Posterior vena cava (tissue), 2 donors: ENCODE measurements around the gene BRD7. TPM values are rescaled to one million over a fixed set of nuclear protein-coding genes. Genes with fewer than 3 reads are reported as not detected.

Experiments
- DNase-seq: peaks from one replicate; pipeline ENCODE4 v3.0.0-alpha.2; 2020; ENCODE audit warnings: low spot score
- intact Hi-C, 2 donors: fragments of 100-400 bp; cut with DNase I; formaldehyde crosslinking; loops; one replicate each; pipeline versions ENCODE4 v1.14.1 to v1.14.2; 2022 to 2023
- long read RNA-seq, 2 donors: library from polyadenylated mRNA; unstranded; transcript quantifications; one replicate each; pipeline ENCODE4 v2.0.0, GENCODE V29; 2020 to 2021
- total RNA-seq, 2 donors: library from RNA; stranded (reverse); fragmentation: NEBNext Ultra II Directional; extraction: Animal tissue kit (Norgen Biotek cat#: 25700); gene quantifications; one replicate each; pipeline ENCODE4 v1.2.1, GENCODE V29; 2021
- donor health status: DM: yes; HTN: yes; CAD: no.
- donor health status: DM: yes; HTN: yes; CAD: no.

BRD7 gene
- total RNA-seq, result 10 to 100 TPM; 54.5 to 71.3 TPM
- long read RNA-seq, donor 1, full-length matches to known transcripts, result 7 of 19 reads
- long read RNA-seq, donor 1, partial matches to known transcripts, result 10 of 19 reads
- long read RNA-seq, donor 1, other reads (novel, unspliced or antisense), result 2 of 19 reads
- long read RNA-seq, donor 2, full-length matches to known transcripts, result 2 of 17 reads
- long read RNA-seq, donor 2, partial matches to known transcripts, result 14 of 17 reads
- long read RNA-seq, donor 2, other reads (novel, unspliced or antisense), result 1 of 17 reads

DNA sequence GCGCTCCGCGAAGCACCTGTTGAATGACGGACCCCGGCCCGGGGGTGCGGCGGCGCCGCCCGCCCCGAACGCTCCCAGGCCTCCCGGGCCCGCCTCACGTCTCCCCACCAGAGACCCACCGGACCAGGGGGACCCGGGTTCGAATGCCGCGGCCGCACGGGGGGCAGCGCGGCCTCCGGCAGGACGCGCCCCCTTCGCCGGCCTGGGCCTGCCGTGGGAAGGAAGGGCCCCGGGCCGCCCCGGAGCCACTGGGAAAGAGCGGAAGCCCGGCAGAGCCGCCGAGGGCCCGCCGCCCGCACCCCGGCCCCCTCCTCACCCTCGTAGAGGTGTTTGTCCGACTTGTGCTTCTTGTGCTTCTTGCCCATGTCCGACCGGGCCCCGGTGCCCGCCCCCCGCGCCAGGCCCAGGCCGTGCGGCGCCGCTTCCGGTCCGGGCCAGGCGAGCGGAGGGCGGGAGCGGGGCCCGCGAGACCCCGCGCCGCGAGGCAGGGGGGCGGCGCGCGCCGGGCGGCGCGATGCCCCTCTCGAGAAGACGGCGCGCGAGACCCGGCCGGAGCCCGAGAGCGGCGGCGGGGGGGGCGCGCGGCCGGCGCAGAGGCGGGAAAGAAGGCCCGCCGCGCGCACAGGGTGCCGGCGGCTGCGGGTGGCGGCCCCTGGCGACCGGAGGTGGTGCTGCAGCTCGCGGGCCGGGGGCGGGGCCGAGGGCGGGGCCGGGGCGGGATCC is at the start of gene BRD7:
Gene BRD7 (minus strand): TSS at position 579 of the 723 bp plus-strand sequence. CDS start 214 bp downstream, at position 365.
- DNase-seq, result peak; percentile 85
- intact Hi-C loops, result loop anchor here in 1 of 2 donors (10.0 kb wide), 1 partner anchor 334 kb away; no protein-coding TSS in a partner anchor

DNA sequence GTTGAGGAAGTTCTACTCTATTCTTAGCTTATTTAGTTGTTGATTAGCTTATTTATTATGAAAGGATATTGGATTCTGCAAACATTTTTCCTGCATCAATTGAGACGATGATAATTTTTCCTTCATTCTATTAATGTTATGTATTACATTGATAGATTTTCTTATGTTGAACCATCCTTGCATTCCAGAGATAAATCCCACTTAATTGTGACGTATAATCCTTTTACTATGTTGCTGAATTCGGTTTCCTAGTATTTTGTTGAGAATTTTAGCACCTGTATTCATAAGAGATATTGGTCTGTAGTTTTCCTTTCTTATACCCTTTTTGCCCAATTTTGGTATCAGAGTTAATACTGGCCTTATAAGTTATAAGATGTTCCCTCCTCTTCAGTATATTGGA is 47.6 kb upstream of the BRD7 start:
- intact Hi-C loops, result no loop called here
- no peak for DNase-seq

DNA sequence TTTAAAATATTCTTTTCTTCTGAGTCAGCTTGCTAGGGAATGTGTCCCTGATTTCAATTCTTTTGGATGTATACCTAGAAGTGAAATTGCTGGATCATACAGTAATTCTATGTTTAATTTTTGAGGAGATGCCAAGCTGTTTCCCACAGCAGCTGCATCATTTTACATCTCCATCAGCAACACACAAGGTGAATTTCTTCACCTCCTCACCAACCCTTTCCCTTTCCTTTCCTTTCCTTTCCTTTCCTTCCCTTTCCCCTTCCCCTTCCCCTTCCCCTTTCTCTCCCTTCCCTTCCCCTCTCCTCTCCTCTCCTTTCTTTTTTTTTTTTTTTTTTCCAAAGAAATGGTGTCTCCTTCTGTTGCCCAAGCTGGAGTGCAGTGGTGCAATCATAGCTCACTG is 45.4 kb upstream of the BRD7 start:
- DNase-seq, result no peak
- intact Hi-C loops, result no loop called here

DNA sequence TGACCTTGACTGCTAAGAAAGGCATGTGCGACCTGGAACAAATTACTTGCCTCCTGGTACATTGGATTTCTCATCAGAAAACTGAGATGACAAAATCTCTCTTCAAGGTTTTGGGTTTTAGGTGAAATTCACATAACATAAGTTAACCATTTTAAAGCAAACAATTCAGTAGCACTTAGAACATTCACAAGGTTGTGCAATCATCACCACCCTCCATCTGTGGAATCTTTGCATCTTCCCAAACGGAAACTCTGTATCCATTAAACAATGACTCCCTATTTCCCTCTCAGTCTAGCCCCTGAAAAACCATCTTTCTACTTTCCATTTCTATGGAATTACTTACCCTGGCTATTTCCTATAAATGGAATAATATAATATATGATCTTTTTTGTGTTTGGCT is 42.2 kb upstream of the BRD7 start:
- DNase-seq, result no peak
- intact Hi-C loops, result no loop called here

DNA sequence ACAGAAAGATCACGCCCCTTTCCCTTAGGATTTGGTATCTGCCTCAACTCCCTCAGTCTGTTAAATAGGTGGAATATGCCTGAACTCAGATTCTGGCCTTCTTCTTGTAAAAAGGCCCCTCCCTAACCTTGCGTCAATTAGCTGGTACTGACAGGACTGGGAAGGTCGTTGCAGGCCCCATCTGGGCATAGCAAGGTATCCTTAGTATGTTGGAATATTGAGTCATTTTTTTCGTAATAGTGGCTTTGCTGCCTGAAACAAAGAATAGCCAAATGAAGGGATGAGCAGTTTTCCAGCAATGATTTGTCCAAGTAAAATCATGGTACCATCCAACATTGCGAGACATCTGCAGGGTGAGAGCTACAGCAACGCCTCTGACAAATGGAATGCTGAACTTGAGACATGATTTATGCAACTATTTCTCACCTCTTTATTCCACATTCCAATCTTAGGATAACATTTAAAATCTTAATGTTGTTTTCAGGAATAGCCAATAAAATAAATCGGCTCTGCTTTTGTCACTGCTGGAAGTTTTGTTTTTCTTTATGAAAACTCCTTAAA is 39.3 kb upstream of the BRD7 start:
- intact Hi-C loops, result no loop called here
- DNase-seq, result no peak

DNA sequence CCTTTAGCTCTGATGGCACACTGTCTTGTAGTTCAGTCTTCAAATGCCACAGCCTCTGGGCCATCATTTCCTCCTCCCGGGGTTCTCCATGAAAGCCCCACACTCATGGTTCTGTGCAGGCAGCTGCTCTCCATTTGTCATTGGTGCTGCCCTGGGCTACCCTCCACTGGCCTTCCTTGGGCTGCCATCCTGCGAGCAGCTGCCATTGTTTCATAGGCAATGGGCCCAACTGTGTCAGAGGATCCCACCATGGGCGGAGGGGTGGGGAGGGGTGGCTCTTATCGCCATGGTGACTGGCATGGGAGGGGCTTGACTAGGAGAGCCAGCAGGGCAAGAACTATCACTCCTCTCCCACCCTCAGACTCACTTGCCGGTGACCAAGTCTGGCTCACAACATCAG is 38.6 kb upstream of the BRD7 start:
- intact Hi-C loops, result no loop called here
- DNase-seq, result no peak

DNA sequence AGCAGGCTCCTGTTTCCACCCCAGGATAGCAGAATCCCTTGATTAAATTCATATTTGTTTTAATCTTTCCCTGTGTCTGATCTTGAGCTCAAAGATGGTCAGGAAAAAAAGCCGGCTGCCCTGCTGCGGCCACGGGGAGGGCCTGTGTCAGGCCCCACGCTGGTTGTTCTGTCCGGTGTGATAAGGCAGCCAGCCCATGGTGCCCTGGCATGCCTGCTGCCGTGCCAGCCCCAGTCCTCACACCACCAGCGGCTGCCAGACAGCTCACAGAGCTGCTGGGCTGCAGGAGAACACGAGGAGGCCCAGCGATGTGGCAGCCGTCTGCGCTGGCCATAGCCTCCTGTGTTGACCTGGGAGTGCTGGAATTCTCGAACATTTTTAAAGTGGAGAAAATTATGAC is 34.7 kb upstream of the BRD7 start:
- intact Hi-C loops, result no loop called here
- DNase-seq, result no peak

DNA sequence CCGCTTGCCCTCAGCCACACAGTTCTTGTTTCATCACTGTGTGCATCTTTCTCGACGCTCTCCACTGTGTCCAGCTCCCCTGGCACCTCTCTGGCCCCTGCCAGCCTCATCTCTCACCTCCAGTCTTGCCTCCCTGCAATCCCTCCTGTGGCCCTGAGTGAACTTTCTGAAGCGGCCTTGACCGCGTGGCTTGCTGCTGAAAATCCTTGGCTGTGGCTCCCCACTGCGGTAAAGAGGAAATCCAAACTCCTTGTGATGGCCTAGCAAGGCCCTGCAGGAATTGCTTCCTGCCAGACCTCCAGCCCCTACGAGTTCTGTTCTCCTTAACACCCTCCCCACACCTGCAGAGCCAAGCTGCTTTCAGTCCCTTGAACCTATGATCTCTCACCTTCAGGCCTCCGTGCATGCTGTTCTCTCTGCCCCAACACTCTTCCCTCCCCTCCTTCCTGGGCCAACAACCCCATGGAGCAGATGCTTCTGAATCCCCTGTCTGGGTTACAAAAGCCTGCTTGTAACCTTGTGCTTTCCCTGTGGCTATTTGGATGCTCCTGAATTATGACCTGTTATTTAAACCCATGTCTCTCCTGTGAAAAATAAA is 33.6 kb upstream of the BRD7 start:
- intact Hi-C loops, result no loop called here
- no peak for DNase-seq

DNA sequence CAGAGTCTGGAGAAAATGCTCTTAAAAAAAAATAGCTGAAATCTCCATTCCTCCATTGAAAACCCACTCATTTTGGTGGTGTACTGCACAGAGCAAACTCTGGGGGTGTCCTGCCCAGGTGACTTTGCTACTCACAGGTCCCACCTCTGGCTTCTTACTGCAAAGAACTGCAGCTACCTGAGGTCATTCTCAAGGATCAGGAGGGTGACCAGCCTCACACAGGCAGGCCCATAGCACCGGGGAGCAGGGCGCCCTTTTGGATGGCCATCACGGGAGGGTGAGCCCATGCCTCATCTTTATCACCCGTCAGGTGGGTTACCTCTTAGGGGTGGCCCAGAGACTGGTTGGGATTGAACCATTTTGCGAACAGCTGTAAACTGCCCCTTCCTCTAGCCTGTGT is 32.6 kb upstream of the BRD7 start:
- no peak for DNase-seq
- intact Hi-C loops, result no loop called here

DNA sequence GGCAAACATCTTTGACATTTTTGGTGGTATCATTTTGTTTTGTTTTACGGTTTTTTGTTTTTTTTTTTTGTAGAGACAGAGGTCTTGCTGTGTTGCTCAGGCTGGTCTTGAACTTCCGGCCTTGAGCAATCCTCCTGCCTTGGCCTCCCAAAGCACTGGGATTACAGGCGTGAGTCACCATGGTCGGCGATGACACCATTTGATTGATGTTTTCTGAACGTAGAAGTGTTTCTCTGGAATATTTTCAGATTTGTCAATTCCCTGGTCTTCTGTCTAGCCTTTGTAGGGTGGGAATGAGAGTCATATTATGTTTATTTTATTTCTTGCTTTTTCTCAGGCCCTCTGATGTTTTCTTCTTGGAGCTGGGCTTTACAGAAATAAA is 32.2 kb upstream of the BRD7 start:
- no peak for DNase-seq
- intact Hi-C loops, result no loop called here

DNA sequence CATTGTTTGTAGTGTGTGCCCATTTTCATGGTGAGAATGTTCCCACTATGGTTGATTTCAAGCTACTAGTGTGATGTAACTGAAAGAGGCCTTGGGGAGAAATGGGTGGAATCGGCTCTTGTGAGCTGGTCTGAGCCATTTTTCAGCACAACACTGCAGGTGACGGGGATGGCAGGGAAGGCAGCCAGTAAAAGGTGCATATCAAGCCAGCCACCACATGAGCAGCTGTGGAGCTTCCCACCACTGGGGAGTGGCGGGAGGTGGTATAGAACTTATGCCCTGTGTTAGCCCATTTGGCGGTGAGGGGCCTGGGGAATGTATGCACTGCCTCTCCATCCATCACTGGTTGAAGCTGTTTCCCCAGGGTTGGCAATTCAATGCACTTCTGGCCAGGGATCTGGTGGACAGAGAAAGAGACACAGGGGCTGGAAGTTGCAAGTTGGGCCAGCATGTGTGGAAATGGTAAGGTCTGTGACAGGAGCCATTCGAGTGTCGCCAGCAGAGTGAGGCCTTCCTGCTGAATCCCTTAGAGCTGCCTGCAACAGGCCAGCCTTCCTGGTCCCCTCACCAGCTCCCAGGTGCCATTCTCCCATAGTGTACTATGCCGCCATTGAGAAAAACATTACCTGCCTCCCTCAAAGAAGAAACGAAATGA is 31.7 kb upstream of the BRD7 start:
- DNase-seq, result no peak
- intact Hi-C loops, result no loop called here

DNA sequence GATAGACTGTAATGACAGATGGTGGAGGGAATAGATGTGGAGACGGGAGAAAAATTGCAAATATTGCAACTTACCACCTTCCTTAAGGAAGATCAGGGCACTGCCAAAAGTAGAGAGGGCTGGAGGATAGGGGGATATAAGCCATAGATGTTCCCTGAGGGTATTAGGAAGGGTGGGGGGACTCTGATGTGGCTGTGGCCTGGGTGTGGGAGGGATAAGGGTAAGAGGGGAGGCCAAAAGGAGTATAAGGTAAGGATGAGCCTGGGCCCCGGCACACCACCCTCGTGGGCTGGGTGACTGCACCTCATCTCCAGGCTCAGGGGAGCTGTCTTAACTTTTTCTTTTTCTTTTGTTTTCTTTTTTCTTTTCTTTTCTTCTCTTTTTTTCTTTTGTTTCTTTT is 30.6 kb upstream of the BRD7 start:
- intact Hi-C loops, result no loop called here
- DNase-seq, result no peak

DNA sequence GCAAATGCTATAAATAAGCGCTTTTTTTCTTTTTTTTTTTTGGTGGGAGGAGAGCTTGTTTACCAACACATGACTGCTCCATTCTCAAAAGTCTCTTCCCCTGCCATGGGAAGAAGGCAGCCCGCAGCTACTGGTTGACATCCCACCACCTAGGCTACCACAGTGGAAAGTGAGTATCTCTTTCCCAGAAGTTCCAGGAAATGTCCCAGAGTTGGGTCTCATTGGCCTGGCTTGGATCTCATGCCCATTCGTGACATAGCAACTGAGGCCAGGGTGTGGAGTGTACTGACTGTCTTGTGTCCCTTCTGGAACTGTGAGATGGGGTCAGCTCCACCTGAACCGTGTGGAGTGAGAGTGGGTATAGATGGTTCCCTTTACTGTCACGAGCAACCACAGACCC is 29.5 kb upstream of the BRD7 start:
- intact Hi-C loops, result no loop called here

DNA sequence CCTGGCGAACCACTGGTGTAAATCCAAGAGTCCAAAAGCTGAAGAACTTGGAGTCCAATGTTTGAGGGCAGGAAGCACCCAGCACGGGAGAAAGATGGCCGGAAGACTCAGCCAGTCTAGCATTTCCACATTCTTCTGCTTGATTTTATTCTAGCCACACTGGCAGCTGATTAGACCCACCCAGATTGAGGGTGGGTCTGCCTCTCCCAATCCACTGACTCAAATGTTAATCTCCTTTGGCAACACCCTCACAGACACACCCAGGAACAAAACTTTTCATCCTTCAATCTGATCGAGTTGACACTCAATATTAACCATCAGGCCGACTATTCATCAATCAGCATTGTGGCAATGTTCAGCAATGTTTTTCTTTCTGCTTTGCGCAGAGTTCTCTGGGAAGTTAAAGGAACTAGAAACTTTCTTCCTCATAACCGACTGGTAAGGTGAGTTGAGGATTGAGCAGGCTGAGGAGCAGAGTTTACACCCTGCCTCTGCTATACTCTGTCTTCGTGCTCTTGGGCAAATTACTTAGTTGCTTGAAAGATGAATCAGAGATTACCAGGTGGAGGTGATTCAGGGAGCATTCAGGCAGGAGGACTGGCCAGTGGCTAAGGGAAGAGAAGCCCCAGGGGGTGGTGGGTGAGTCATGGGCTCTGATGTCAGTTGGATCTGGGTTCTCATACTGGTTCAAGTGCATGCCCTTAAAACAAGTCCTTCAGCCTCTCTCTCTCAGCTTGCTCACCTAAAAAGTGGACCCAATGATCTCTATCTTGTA is 28.2 kb upstream of the BRD7 start:
- intact Hi-C loops, result no loop called here
- no peak for DNase-seq

More for the DNA sequence above, 29.5 kb upstream of the BRD7 start:
- no peak for DNase-seq

DNA sequence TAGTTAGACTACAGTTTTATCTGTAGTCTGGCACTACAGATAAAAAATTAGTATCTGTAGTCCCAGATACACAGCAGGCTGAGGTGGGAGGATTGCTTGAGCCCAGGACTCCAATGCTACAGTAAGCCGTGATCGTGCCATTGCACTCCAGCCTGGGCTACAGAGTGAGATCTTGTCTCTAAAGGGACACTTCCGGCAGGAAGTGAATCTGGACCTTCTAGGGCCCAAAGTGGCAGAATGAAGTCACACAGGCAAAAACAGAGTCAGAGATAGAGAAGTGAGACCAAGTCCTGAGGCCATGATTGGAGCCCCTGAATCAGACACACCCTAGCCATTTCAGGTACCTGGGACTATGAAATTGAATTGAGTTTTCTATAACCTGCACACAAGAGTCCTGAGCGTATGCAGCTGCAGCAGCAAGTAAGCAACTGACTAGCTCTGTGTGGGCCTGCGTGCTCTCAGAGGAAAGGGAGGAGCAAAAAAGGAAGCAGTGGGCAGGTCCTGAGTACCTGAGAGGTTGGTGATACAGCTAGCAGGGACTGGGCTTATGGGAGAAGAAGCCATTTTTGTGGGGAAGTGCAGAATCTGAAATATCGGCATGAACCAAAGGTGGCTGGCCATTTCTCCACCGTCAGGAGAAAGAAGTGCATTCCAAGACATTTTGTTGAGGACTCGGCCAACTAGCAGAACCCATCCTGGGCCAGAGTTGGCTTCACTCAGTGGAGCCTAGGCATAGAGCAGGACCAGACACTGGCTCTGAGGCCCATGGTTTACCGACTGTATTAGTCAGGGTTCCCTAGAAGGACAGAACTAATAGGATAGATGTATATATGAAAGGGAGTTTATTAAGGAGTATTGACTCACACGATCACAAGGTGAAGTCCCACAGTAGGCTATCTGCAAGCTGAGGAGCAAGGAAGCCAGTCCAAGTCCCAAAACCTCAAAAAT is 27.2 kb upstream of the BRD7 start:
- intact Hi-C loops, result no loop called here
- DNase-seq, result no peak

DNA sequence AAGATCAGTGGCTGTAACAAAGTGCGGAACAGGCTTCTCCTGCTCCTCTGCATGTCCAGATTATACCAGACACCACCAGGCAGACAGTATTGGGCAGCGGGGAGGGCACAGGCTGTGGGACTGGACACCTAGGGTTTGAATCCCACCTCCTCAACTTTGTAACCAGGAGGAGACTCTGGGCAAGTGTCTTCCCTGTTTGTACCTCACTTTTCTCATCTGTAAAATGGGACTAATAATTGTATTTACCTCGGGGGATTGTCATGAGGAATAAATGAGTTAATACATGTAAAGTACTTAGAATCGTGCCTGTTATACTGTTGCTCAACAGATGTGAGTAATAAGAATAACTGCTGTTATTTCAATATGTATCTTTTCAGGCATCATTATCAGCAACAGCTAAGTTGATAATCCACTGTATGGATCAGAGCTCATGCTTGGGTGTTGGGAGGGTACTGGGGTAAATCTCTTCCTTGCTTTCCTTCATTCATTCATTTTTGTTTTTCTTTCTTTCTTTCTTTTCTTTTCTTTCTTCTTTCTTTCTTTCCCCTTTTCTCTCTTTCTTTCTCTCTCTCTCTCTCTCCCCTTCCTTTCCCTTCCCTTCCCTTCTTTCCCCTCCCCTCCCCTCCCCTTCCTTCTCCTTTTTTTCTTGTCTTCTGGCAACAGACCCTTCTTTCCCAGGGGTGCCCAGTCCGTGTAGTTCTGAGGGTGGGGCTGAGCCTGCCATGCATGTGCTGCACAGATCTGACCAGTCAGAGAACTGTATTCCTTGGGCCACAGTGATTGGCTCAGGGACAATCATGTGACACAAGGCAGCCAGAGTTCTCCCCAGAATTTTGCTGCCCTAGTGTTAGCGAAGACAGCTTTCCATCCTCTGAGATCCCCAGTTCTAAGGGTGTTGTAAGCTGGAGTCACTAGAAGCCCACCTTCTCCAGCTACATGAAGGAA is 25.3 kb upstream of the BRD7 start:
- DNase-seq, result no peak
- intact Hi-C loops, result no loop called here

DNA sequence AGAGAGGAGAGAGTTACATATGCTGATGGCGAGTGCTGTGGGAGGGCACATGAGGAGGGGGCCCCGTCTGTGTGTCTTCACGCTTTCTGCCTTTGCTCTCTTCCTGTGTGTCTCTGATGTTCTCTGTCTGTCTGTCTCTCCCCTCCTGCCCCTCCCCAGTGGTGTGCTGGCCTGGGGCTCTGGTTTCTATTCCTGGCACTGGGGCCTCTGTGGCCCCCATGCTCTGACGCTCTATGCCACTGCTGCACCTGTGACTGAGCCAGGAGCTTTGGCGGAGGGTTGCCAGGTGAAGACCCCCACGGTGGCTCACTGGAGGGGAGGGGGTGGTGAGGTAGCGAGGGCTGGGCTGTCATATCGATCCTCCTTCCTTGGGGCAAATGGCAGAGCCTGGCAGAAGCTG is 24.6 kb upstream of the BRD7 start:
- intact Hi-C loops, result no loop called here
- DNase-seq, result no peak
